A204.1 (cell line): ENCODE results near the gene GNGT2.

Source experiments
- FAIRE-seq: peaks from 2 replicates; lab custom pipeline; 2012; peaks lifted over from hg19 to GRCh38; lab: Jason Lieb, UNC

GNGT2 gene

GRCh38 chr17:49229076-49229804, 18.9 kb upstream of the GNGT2 start:
- FAIRE-seq = no peak

- FAIRE-seq = no peak
Measured at GRCh38 chr17:49227436-49228261, 17.3 kb upstream of the GNGT2 start.

GRCh38 chr17:49226771-49227435, 16.5 kb upstream of the GNGT2 start:
- FAIRE-seq = no peak

GRCh38 chr17:49225554-49226236, 15.3 kb upstream of the GNGT2 start:
- no peak for FAIRE-seq

- FAIRE-seq = no peak
Measured at GRCh38 chr17:49224997-49225337, 14.6 kb upstream of the GNGT2 start.

DNA sequence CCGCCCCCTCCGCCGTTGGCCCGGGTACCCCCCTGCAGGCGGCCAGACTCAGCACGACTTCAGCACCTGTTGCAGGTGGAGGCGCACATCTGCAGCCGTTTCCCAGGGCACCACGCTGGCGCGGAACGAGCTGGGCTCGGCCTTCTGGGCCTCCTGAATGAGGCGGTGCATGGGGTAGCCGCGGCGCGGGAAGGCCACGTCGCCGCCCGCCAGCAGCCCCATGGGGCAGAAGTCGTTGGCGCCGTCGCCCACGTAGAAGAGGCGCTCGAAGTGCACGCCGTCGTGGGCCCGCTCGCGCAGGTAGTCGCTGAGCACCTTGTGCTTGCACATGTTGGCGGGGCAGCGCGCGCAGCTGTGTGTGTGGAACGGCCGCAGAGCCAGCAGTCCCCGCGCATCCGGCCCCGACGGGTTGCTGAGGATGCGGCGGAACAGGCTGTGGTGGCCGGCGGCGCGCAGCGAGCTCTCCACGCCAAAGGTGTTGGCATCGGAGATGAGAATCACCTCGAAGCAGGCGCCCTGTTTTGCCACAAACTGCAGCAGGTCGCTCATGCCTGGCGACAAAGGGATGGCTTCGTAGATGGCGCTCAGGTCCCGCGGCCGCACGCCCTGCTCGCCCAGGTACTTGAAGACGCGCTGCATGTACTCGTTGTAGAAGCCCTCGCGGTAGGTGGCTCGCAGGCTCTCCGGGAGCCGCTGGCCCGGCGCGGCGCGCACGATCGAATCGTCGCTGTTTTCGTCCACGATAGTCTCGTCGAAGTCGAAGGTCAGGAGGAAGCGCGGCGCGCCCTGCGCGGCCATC, 14.0 kb upstream of the GNGT2 start:
- no peak for FAIRE-seq

GRCh38 chr17:49223517-49224197, 13.3 kb upstream of the GNGT2 start:
- no peak for FAIRE-seq

GRCh38 chr17:49223168-49223516, 12.8 kb upstream of the GNGT2 start:
- no peak for FAIRE-seq

- no peak for FAIRE-seq
Measured at GRCh38 chr17:49219987-49220386, 9.6 kb upstream of the GNGT2 start.

DNA sequence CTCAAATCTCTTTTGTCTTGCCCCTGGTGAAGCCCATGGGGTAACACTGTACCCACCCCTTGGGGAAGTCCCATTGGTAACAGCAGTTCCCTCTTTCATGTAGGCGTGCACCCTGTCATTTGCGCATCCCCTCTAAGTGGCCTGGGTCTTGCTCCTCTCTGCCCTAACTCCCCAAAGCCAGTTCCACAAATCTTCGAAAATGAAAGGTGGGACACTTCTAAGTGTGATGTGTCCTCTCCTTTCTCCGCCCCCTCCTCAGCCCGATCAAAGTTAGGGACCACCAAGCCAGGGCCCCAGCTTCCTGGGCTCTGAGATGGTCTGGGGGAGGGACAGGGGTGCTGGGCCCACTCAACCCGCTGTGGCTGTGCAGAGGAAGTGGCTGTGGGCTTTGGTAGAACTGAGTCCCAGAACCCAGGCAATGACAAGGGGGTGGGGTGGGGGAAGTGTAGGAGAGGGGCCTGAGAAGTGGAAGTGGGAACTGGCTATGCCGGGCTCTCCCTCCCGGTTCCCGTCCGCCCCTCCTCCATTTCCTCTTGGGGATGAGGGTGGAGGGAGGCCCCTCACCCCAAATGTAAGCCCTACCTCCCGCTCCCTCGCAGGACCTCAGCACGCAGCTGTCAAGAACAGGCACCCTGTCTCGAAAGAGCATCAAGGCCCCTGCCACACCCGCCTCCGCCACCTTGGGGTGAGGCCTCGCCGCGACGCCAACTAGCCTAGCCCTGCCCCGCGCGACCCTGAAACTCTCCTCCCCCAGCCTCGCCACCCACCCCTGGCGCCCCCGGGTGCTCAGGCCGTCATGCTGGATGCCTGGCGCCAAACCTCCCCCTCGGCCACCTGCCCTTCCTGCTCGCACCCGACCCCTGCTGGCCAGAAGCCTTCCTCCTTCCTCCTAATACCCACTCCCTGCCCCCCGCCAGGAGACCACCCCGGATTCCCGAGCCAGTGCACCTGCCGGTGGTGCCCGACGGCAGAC, 8.9 kb upstream of the GNGT2 start:
- FAIRE-seq = no peak

GRCh38 chr17:49217651-49218413, 7.5 kb upstream of the GNGT2 start:
- no peak for FAIRE-seq

- no peak for FAIRE-seq
Measured at GRCh38 chr17:49216953-49217650, 6.7 kb upstream of the GNGT2 start.

DNA sequence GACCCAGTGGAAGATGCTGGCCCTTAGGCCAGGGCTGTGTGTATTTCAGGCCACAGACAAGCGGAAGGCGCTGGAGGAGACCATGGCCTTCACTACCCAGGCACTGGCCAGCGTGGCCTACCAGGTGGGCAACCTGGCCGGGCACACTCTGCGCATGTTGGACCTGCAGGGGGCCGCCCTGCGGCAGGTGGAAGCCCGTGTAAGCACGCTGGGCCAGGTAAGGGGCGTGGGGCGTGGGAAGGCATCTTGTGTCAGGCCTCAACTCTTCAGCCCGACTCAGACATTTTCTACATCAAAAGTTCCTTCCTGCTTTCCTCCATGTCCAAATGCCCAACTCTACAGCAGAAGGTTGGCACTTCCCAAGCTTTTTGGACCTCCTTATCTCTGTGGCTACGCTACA, 6.1 kb upstream of the GNGT2 start:
- FAIRE-seq = no peak

- no peak for FAIRE-seq
Measured at GRCh38 chr17:49214676-49215360, 4.4 kb upstream of the GNGT2 start.

- no peak for FAIRE-seq
Measured at GRCh38 chr17:49213847-49214246, 3.5 kb upstream of the GNGT2 start.

GRCh38 chr17:49213399-49213798, 3.0 kb upstream of the GNGT2 start:
- no peak for FAIRE-seq

GRCh38 chr17:49209061-49209571, 1.3 kb downstream of the GNGT2 start:
- FAIRE-seq = no peak

DNA sequence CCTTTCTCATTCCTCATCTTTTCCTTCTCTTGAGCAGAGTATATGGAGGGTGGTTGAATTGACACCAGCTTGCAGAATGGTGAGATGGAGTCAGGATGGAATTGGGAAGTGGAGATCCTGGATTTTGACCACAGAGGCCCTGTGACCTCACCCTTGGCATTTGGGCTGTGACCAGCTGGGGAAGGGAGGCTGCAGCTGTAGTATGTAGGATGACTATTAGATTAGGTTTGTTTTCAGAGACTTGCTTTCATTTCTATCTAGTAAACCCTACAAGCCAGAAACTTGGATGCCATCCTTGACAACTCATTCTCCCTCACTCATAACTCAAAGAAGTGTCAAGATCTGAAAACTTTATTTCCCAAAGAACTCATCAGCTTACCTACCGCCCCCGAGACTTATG, 5.9 kb downstream of the GNGT2 start:
- no peak for FAIRE-seq
